ENCODE results near the gene MRC1. TPM values are rescaled to one million over a fixed set of nuclear protein-coding genes. Genes with fewer than 3 reads are reported as not detected.

The MRC1 gene
- total and polyA plus RNA-seq, 2 of the 13 experiments (the other 11 are each of a cell fraction or from before 2014, with no cell fraction given): not detected

DNA sequence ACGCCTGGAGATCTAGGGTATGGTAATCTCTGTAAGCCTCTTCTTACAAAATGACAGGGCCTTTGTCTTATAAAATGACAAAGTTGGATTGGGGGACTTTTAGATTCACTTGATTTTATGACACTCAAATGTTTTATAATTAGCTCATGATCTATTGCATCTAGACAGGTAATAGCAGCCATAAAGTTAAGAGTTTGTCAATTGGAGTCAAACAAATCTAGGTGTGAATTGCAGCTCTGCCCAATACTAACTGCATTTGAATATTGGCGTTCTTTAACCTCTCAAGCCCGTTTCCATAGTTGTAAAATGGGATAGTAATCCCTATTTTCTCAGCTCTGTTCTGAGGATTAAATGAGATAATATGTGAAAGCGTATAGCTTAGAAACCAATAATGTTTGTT lies 14.1 kb upstream of the MRC1 start:
- no peak overlapping the region for H3K4me3 ChIP-seq (replicated peaks in 1 of 3; ENCODE audit: insufficient read depth in 1 of 3, low read depth in 2 of 3, low read length in 3 of 3)
- no peak for FAIRE-seq
- no peaks in the 10 kb centered on the region for H3K79me2 ChIP-seq (ENCODE audit: insufficient read depth, low read length)
- in situ Hi-C loops (cut with HindIII; ENCODE audit: extremely low pct_ligation_motif_present, low pct_unique_long_range_greater_than_20kb) (no loop called here), intact Hi-C loops (cut with micrococcal nuclease; ENCODE audit: unreplicated experiment) (no loop called here)
- peaks cover 16% of the 10 kb centered on the region for H3K4me1 ChIP-seq (ENCODE audit: insufficient read depth, low read length)
- H4K20me1 ChIP-seq (ENCODE audit: insufficient read depth, low read length): no peaks in the 10 kb centered on the region
- WGBS (ENCODE audit: low lambda C conversion rate): 55% methylated on average over 4 of the region's 4 CpGs
- no peak overlapping the region for H3K27ac ChIP-seq (ENCODE audit: extremely low read length, insufficient read depth, low read length)
- no peak for DNase-seq (ENCODE audit: low spot score)
- H3K36me3 ChIP-seq (replicated peaks in 1 of 2; ENCODE audit: control insufficient read depth in 1 of 2, insufficient read depth in 2 of 2, low read length in 2 of 2): no peaks in the 10 kb centered on the region
- TF ChIP-seq ZSCAN12 (CRISPR knock-in tag; IDR thresholded peaks at IDR 0.05) (no peak), FIP1L1 (IDR thresholded peaks at IDR 0.05; ENCODE audit: borderline replicate concordance, insufficient read depth, low read depth, low read length) (no peak)
- TF ChIP-seq, protein P1, sequence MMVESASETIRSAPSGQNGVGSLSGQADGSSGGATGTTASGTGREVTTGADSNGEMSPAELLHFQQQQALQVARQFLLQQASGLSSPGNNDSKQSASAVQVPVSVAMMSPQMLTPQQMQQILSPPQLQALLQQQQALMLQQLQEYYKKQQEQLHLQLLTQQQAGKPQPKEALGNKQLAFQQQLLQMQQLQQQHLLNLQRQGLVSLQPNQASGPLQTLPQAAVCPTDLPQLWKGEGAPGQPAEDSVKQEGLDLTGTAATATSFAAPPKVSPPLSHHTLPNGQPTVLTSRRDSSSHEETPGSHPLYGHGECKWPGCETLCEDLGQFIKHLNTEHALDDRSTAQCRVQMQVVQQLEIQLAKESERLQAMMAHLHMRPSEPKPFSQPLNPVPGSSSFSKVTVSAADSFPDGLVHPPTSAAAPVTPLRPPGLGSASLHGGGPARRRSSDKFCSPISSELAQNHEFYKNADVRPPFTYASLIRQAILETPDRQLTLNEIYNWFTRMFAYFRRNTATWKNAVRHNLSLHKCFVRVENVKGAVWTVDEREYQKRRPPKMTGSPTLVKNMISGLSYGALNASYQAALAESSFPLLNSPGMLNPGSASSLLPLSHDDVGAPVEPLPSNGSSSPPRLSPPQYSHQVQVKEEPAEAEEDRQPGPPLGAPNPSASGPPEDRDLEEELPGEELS (CRISPR knock-in tag; IDR thresholded peaks at IDR 0.05): no peak
- no peak overlapping the region for H3K4me2 ChIP-seq (ENCODE audit: low read depth, low read length)
- peaks cover 0 to 6% of the 10 kb centered on the region in 2 experiments; a peak in 1 of 5 replicates for H3K27me3 ChIP-seq (ENCODE audit: control insufficient read depth in 1 of 2, insufficient read depth in 2 of 2, low read length in 2 of 2)
- BruUV-seq (replicated peaks): no TSS peak
- H3K9me3 ChIP-seq (ENCODE audit: low read length): no peaks in the 10 kb centered on the region
- ChIA-PET POLR2A (no interaction called here), CTCF (ENCODE audit: low intra/inter-chr PET ratio, low total read pairs) (no interaction called here)
- no peak overlapping the region for H3K9ac ChIP-seq (ENCODE audit: insufficient read depth, low read depth, low read length)
- H2AFZ ChIP-seq (ENCODE audit: low read length): no peak overlapping the region
- ATAC-seq: no peak

DNA sequence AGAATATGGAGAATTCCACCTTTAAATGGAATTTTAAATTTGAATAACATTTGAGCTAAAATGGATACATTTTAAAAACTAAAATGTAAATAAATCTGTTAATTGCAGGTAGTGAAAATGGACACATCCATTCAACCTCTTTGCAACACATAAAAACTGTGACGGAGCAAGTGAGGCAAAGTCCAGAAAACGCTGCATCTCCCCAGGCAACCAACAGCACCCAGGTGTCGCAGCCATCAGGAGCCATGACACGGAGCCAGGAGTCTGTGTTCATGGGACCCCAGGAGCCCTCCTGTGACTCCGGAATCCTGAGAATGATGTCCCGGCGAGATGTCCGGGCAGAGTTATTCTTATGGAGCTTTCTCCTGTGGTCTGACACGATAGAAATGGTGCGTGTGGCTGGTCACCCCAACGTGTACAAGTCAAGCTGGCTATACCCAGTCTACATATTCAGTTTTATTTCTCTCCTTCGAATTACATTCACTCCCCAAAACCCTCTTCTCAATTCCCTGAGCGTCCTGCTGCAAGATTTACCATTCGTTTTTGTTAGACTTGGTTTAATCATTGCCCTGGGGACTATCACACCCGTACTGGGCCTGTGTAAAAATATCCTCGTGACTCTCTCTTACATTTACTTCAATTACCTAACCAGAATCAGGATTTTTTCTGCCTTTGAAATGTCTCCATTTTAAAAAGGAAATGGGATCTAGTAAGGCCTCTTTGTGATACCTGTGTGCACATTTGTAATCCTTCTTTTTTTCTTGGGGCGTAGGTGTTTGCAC lies 13.1 kb upstream of the MRC1 start:
- DNase-seq (ENCODE audit: low spot score) (no peak), ATAC-seq (no peak), FAIRE-seq (no peak)
- intact Hi-C loops (cut with micrococcal nuclease; ENCODE audit: unreplicated experiment): no loop called here
- Histone ChIP-seq H2AFZ (ENCODE audit: low read length) (no peak overlapping the region), H3K4me1 (ENCODE audit: insufficient read depth, low read length) (peaks cover 16% of the 10 kb centered on the region), H3K27me3 (ENCODE audit: control insufficient read depth in 1 of 2, insufficient read depth in 2 of 2, low read length in 2 of 2) (peaks cover 0 to 3% of the 10 kb centered on the region in 2 experiments; a peak in 1 of 5 replicates), H3K4me2 (ENCODE audit: low read depth, low read length) (no peak overlapping the region), H3K4me3 (replicated peaks in 1 of 3; ENCODE audit: insufficient read depth in 1 of 3, low read depth in 2 of 3, low read length in 3 of 3) (no peak overlapping the region), H3K79me2 (ENCODE audit: insufficient read depth, low read length) (no peaks in the 10 kb centered on the region), H3K27ac (ENCODE audit: extremely low read length, insufficient read depth, low read length) (no peak overlapping the region), H3K36me3 (replicated peaks in 1 of 2; ENCODE audit: control insufficient read depth in 1 of 2, insufficient read depth in 2 of 2, low read length in 2 of 2) (no peaks in the 10 kb centered on the region), H3K9ac (ENCODE audit: insufficient read depth, low read depth, low read length) (no peak overlapping the region), H3K9me3 (ENCODE audit: low read length) (no peaks in the 10 kb centered on the region), H4K20me1 (ENCODE audit: insufficient read depth, low read length) (no peaks in the 10 kb centered on the region)
- WGBS (ENCODE audit: low lambda C conversion rate): 50% methylated on average over 15 of the region's 17 CpGs
- BruUV-seq (replicated peaks): no TSS peak
- in situ Hi-C loops (cut with HindIII; ENCODE audit: extremely low pct_ligation_motif_present, low pct_unique_long_range_greater_than_20kb): no loop called here
- ChIA-PET POLR2A (no interaction called here), CTCF (ENCODE audit: low intra/inter-chr PET ratio, low total read pairs) (no interaction called here)
- no peak for TF ChIP-seq ZNF569 (CRISPR knock-in tag; IDR thresholded peaks at IDR 0.05; ENCODE audit: borderline replicate concordance)
- no peak for TF ChIP-seq MTA3 (CRISPR knock-in tag; IDR thresholded peaks at IDR 0.05)
- TF ChIP-seq, protein P2, sequence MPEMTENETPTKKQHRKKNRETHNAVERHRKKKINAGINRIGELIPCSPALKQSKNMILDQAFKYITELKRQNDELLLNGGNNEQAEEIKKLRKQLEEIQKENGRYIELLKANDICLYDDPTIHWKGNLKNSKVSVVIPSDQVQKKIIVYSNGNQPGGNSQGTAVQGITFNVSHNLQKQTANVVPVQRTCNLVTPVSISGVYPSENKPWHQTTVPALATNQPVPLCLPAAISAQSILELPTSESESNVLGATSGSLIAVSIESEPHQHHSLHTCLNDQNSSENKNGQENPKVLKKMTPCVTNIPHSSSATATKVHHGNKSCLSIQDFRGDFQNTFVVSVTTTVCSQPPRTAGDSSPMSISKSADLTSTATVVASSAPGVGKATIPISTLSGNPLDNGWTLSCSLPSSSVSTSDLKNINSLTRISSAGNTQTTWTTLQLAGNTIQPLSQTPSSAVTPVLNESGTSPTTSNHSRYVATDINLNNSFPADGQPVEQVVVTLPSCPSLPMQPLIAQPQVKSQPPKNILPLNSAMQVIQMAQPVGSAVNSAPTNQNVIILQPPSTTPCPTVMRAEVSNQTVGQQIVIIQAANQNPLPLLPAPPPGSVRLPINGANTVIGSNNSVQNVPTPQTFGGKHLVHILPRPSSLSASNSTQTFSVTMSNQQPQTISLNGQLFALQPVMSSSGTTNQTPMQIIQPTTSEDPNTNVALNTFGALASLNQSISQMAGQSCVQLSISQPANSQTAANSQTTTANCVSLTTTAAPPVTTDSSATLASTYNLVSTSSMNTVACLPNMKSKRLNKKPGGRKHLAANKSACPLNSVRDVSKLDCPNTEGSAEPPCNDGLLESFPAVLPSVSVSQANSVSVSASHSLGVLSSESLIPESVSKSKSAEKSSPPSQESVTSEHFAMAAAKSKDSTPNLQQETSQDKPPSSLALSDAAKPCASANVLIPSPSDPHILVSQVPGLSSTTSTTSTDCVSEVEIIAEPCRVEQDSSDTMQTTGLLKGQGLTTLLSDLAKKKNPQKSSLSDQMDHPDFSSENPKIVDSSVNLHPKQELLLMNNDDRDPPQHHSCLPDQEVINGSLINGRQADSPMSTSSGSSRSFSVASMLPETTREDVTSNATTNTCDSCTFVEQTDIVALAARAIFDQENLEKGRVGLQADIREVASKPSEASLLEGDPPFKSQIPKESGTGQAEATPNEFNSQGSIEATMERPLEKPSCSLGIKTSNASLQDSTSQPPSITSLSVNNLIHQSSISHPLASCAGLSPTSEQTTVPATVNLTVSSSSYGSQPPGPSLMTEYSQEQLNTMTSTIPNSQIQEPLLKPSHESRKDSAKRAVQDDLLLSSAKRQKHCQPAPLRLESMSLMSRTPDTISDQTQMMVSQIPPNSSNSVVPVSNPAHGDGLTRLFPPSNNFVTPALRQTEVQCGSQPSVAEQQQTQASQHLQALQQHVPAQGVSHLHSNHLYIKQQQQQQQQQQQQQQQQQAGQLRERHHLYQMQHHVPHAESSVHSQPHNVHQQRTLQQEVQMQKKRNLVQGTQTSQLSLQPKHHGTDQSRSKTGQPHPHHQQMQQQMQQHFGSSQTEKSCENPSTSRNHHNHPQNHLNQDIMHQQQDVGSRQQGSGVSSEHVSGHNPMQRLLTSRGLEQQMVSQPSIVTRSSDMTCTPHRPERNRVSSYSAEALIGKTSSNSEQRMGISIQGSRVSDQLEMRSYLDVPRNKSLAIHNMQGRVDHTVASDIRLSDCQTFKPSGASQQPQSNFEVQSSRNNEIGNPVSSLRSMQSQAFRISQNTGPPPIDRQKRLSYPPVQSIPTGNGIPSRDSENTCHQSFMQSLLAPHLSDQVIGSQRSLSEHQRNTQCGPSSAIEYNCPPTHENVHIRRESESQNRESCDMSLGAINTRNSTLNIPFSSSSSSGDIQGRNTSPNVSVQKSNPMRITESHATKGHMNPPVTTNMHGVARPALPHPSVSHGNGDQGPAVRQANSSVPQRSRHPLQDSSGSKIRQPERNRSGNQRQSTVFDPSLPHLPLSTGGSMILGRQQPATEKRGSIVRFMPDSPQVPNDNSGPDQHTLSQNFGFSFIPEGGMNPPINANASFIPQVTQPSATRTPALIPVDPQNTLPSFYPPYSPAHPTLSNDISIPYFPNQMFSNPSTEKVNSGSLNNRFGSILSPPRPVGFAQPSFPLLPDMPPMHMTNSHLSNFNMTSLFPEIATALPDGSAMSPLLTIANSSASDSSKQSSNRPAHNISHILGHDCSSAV (CRISPR knock-in tag; IDR thresholded peaks at IDR 0.05; ENCODE audit: borderline replicate concordance): no peak
- TF ChIP-seq ZSCAN12 (CRISPR knock-in tag; IDR thresholded peaks at IDR 0.05): no peak

Measured in HepG2 (cell line).